ENCODE measurements around the gene AADACL4. TPM values are rescaled to one million over a fixed set of nuclear protein-coding genes. Genes with fewer than 3 reads are reported as not detected.

The AADACL4 gene
- total RNA-seq, 4 donors from 2014 or later, result not detected

DNA sequence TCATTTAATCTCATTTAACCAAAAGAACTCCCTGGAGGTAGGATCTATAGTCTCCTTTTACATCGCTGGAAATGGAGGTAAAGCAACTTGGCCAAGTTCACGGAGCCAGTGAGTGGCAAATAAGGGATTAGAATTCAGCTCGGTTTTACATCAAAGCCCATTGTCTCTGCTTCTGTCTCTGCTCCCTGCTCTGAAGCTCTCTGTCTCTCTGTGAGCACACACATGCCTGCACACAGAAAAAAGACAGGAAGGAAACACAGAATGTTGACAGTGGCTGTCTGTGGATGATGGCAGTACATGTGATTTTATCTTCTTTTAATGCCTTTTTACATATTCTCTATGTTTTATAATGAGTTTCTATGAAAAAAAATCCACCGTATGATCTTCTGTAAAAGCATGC is 17.0 kb upstream of the AADACL4 start:
- H3K4me1 ChIP-seq, result peaks cover 14% of the 10 kb centered on the region
- no peak overlapping the region for H3K4me3 ChIP-seq
- no peaks in the 10 kb centered on the region for H3K9me3 ChIP-seq
- TF ChIP-seq EP300 (IDR thresholded peaks at IDR 0.05) (no peak), POLR2AphosphoS5 (IDR thresholded peaks at IDR 0.05) (no peak), POLR2A (IDR thresholded peaks at IDR 0.05) (no peak)
- TF ChIP-seq, protein P1, sequence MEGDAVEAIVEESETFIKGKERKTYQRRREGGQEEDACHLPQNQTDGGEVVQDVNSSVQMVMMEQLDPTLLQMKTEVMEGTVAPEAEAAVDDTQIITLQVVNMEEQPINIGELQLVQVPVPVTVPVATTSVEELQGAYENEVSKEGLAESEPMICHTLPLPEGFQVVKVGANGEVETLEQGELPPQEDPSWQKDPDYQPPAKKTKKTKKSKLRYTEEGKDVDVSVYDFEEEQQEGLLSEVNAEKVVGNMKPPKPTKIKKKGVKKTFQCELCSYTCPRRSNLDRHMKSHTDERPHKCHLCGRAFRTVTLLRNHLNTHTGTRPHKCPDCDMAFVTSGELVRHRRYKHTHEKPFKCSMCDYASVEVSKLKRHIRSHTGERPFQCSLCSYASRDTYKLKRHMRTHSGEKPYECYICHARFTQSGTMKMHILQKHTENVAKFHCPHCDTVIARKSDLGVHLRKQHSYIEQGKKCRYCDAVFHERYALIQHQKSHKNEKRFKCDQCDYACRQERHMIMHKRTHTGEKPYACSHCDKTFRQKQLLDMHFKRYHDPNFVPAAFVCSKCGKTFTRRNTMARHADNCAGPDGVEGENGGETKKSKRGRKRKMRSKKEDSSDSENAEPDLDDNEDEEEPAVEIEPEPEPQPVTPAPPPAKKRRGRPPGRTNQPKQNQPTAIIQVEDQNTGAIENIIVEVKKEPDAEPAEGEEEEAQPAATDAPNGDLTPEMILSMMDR (IDR thresholded peaks at IDR 0.05), result no peak
- no peaks in the 10 kb centered on the region for H3K27me3 ChIP-seq
- WGBS, result 66% methylated on average over 4 of the region's 4 CpGs
- no peak overlapping the region for H3K27ac ChIP-seq
- no peak for DNase-seq (ENCODE audit: low spot score in 2 of 2)
- no peaks in the 10 kb centered on the region for H3K36me3 ChIP-seq

DNA sequence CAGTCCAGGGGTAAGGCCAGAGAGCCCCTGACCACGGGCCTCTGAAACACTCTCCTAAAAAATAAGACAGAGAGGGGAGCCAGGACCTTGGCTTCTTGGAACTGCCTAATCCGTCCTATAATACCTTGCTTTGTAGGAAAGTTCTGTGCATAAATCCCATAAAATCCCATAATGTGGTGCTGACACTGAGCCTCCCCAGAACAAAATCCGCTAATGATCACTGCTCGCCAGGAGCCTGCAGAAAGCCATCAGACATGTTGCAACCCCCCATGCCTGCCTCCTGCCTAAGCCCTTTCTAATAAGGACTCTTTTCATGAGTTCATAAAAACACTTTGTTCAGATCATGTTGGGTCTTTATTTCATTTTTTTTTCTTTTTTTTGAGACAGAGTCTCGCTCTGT is 16.6 kb upstream of the AADACL4 start:
- TF ChIP-seq POLR2AphosphoS5 (IDR thresholded peaks at IDR 0.05), result no peak
- TF ChIP-seq EP300 (IDR thresholded peaks at IDR 0.05), result no peak
- no peak for TF ChIP-seq POLR2A (IDR thresholded peaks at IDR 0.05)
- TF ChIP-seq, protein P1 (IDR thresholded peaks at IDR 0.05), result no peak
- H3K36me3 ChIP-seq, result no peaks in the 10 kb centered on the region
- WGBS, result 82% methylated on average over 5 of the region's 5 CpGs
- H3K27me3 ChIP-seq, result no peaks in the 10 kb centered on the region
- peaks cover 10% of the 10 kb centered on the region for H3K4me1 ChIP-seq
- H3K9me3 ChIP-seq, result no peaks in the 10 kb centered on the region
- no peak overlapping the region for H3K27ac ChIP-seq
- H3K4me3 ChIP-seq, result no peak overlapping the region
- no peak for DNase-seq (ENCODE audit: low spot score in 2 of 2)

GRCh38 chr1:12629511-12629956 is 14.4 kb upstream of the AADACL4 start:
- TF ChIP-seq, protein P1 (IDR thresholded peaks at IDR 0.05), result no peak
- TF ChIP-seq EP300 (IDR thresholded peaks at IDR 0.05) (no peak), POLR2AphosphoS5 (IDR thresholded peaks at IDR 0.05) (no peak)
- H3K36me3 ChIP-seq, result no peaks in the 10 kb centered on the region
- H3K4me1 ChIP-seq, result no peaks in the 10 kb centered on the region
- no peaks in the 10 kb centered on the region for H3K27me3 ChIP-seq
- no peak for DNase-seq (ENCODE audit: low spot score in 2 of 2)
- no peak overlapping the region for H3K27ac ChIP-seq
- H3K4me3 ChIP-seq, result no peak overlapping the region
- H3K9me3 ChIP-seq, result no peaks in the 10 kb centered on the region
- no CpG with 5 or more reads among the region's 1 CpG for whole genome bisulfite sequencing

- no peak overlapping the region for H3K27ac ChIP-seq
- no peak overlapping the region for H3K4me3 ChIP-seq
- 89% methylated on average over 9 of the region's 15 CpGs for WGBS
- H3K9me3 ChIP-seq, result no peaks in the 10 kb centered on the region
- H3K4me1 ChIP-seq, result no peaks in the 10 kb centered on the region
- DNase-seq (ENCODE audit: low spot score in 2 of 2), result no peak
- no peaks in the 10 kb centered on the region for H3K27me3 ChIP-seq
- H3K36me3 ChIP-seq, result no peaks in the 10 kb centered on the region
- no peak for TF ChIP-seq POLR2A (IDR thresholded peaks at IDR 0.05)
- no peak for TF ChIP-seq EP300 (IDR thresholded peaks at IDR 0.05)
- TF ChIP-seq, protein P1 (IDR thresholded peaks at IDR 0.05), result no peak
- no peak for TF ChIP-seq POLR2AphosphoS5 (IDR thresholded peaks at IDR 0.05)
These were observed 13.7 kb upstream of the AADACL4 start for GRCh38 chr1:12629985-12630760.

GRCh38 chr1:12630946-12631530 is 12.8 kb upstream of the AADACL4 start:
- 50% methylated on average over 1 of the region's 6 CpGs for WGBS
- no peaks in the 10 kb centered on the region for H3K4me1 ChIP-seq
- H3K36me3 ChIP-seq, result no peaks in the 10 kb centered on the region
- no peaks in the 10 kb centered on the region for H3K27me3 ChIP-seq
- H3K4me3 ChIP-seq, result no peak overlapping the region
- no peaks in the 10 kb centered on the region for H3K9me3 ChIP-seq
- no peak for TF ChIP-seq POLR2A (IDR thresholded peaks at IDR 0.05)
- no peak for TF ChIP-seq POLR2AphosphoS5 (IDR thresholded peaks at IDR 0.05)
- TF ChIP-seq, protein P1 (IDR thresholded peaks at IDR 0.05), result no peak
- no peak for TF ChIP-seq EP300 (IDR thresholded peaks at IDR 0.05)
- no peak overlapping the region for H3K27ac ChIP-seq
- DNase-seq (ENCODE audit: low spot score in 2 of 2), result no peak
